ENCODE data around the gene COIL.
"Not testable (repeated sequence)": the region's sequence is repeated elsewhere in the genome, so short reads cannot be mapped to it uniquely, and the experiment has no call there.

Gene COIL

GRCh38 chr17:56978441-56979090, 17.7 kb upstream of the COIL start:
- H2AFZ ChIP-seq (ENCODE audit: low read length, unreplicated experiment) = peak overlapping the region; percentile 95
- H3K27ac ChIP-seq (ENCODE audit: low read depth, low read length) = no peak overlapping the region
- H3K4me1 ChIP-seq (ENCODE audit: control insufficient read depth, insufficient read depth, low read length, unreplicated experiment) = peaks cover 7% of the 10 kb centered on the region
- H3K79me2 ChIP-seq (ENCODE audit: control insufficient read depth, insufficient read depth, low read length, unreplicated experiment) = peaks cover 9% of the 10 kb centered on the region
- no peaks in the 10 kb centered on the region for H3K36me3 ChIP-seq (ENCODE audit: insufficient read depth, low read length)
- peak overlapping the region; percentile 90 for H3K4me3 ChIP-seq (ENCODE audit: low read depth, low read length)
- no peaks in the 10 kb centered on the region for H3K27me3 ChIP-seq (ENCODE audit: insufficient read depth, low read length)

- Histone ChIP-seq H3K4me3 (ENCODE audit: low read depth, low read length) (peak within 1 kb of the TSS; percentile 90), H3K27me3 (ENCODE audit: insufficient read depth, low read length) (no peaks in the 10 kb centered on the region), H2AFZ (ENCODE audit: low read length, unreplicated experiment) (peak within 1 kb of the TSS; percentile 95), H3K27ac (ENCODE audit: low read depth, low read length) (no peak within 1 kb of the TSS), H3K79me2 (ENCODE audit: control insufficient read depth, insufficient read depth, low read length, unreplicated experiment) (peaks cover 9% of the 10 kb centered on the region), H3K36me3 (ENCODE audit: insufficient read depth, low read length) (no peaks in the 10 kb centered on the region), H3K4me1 (ENCODE audit: control insufficient read depth, insufficient read depth, low read length, unreplicated experiment) (peaks cover 7% of the 10 kb centered on the region)
Measured at GRCh38 chr17:56977673-56978395, 17.0 kb upstream of the COIL start, which contains the start of gene SCPEP1. Gene SCPEP1, plus strand, starts transcription at chr17:56978131. Its CDS starts 29 bp downstream, at chr17:56978160.

- Histone ChIP-seq H3K27ac (ENCODE audit: low read depth, low read length) (no peak overlapping the region), H3K27me3 (ENCODE audit: insufficient read depth, low read length) (no peaks in the 10 kb centered on the region), H2AFZ (ENCODE audit: low read length, unreplicated experiment) (no peak overlapping the region), H3K4me1 (ENCODE audit: control insufficient read depth, insufficient read depth, low read length, unreplicated experiment) (peaks cover 7% of the 10 kb centered on the region), H3K4me3 (ENCODE audit: low read depth, low read length) (peak overlapping the region; percentile 90), H3K79me2 (ENCODE audit: control insufficient read depth, insufficient read depth, low read length, unreplicated experiment) (peaks cover 9% of the 10 kb centered on the region), H3K36me3 (ENCODE audit: insufficient read depth, low read length) (no peaks in the 10 kb centered on the region)
Measured at GRCh38 chr17:56976941-56977608, 16.2 kb upstream of the COIL start.

- Histone ChIP-seq H2AFZ (ENCODE audit: low read length, unreplicated experiment) (no peak overlapping the region), H3K27me3 (ENCODE audit: insufficient read depth, low read length) (no peaks in the 10 kb centered on the region), H3K79me2 (ENCODE audit: control insufficient read depth, insufficient read depth, low read length, unreplicated experiment) (peaks cover 9% of the 10 kb centered on the region), H3K27ac (ENCODE audit: low read depth, low read length) (no peak overlapping the region), H3K4me3 (ENCODE audit: low read depth, low read length) (no peak overlapping the region), H3K36me3 (ENCODE audit: insufficient read depth, low read length) (no peaks in the 10 kb centered on the region), H3K4me1 (ENCODE audit: control insufficient read depth, insufficient read depth, low read length, unreplicated experiment) (peaks cover 7% of the 10 kb centered on the region)
Measured at GRCh38 chr17:56975656-56976055, 14.8 kb upstream of the COIL start.

- Histone ChIP-seq H3K36me3 (ENCODE audit: insufficient read depth, low read length) (no peaks in the 10 kb centered on the region), H3K4me1 (ENCODE audit: control insufficient read depth, insufficient read depth, low read length, unreplicated experiment) (peaks cover 4% of the 10 kb centered on the region), H2AFZ (ENCODE audit: low read length, unreplicated experiment) (no peak overlapping the region), H3K79me2 (ENCODE audit: control insufficient read depth, insufficient read depth, low read length, unreplicated experiment) (peaks cover 9% of the 10 kb centered on the region), H3K4me3 (ENCODE audit: low read depth, low read length) (no peak overlapping the region), H3K27ac (ENCODE audit: low read depth, low read length) (no peak overlapping the region), H3K27me3 (ENCODE audit: insufficient read depth, low read length) (no peaks in the 10 kb centered on the region)
Measured at GRCh38 chr17:56974055-56974454, 13.2 kb upstream of the COIL start.

GRCh38 chr17:56973520-56973919, 12.7 kb upstream of the COIL start:
- Histone ChIP-seq H3K4me1 (ENCODE audit: control insufficient read depth, insufficient read depth, low read length, unreplicated experiment) (no peaks in the 10 kb centered on the region), H3K36me3 (ENCODE audit: insufficient read depth, low read length) (no peaks in the 10 kb centered on the region), H3K79me2 (ENCODE audit: control insufficient read depth, insufficient read depth, low read length, unreplicated experiment) (peaks cover 4% of the 10 kb centered on the region), H3K4me3 (ENCODE audit: low read depth, low read length) (no peak overlapping the region), H3K27ac (ENCODE audit: low read depth, low read length) (no peak overlapping the region), H2AFZ (ENCODE audit: low read length, unreplicated experiment) (no peak overlapping the region), H3K27me3 (ENCODE audit: insufficient read depth, low read length) (no peaks in the 10 kb centered on the region)

- Histone ChIP-seq H3K79me2 (ENCODE audit: control insufficient read depth, insufficient read depth, low read length, unreplicated experiment) (no peaks in the 10 kb centered on the region), H3K36me3 (ENCODE audit: insufficient read depth, low read length) (no peaks in the 10 kb centered on the region), H3K4me1 (ENCODE audit: control insufficient read depth, insufficient read depth, low read length, unreplicated experiment) (no peaks in the 10 kb centered on the region), H3K4me3 (ENCODE audit: low read depth, low read length) (no peak overlapping the region), H3K27me3 (ENCODE audit: insufficient read depth, low read length) (no peaks in the 10 kb centered on the region), H2AFZ (ENCODE audit: low read length, unreplicated experiment) (no peak overlapping the region), H3K27ac (ENCODE audit: low read depth, low read length) (no peak overlapping the region)
Measured at GRCh38 chr17:56972111-56972730, 11.4 kb upstream of the COIL start.

- Histone ChIP-seq H3K27ac (ENCODE audit: low read depth, low read length) (no peak overlapping the region), H2AFZ (ENCODE audit: low read length, unreplicated experiment) (no peak overlapping the region), H3K36me3 (ENCODE audit: insufficient read depth, low read length) (no peaks in the 10 kb centered on the region), H3K4me3 (ENCODE audit: low read depth, low read length) (no peak overlapping the region), H3K27me3 (ENCODE audit: insufficient read depth, low read length) (no peaks in the 10 kb centered on the region), H3K79me2 (ENCODE audit: control insufficient read depth, insufficient read depth, low read length, unreplicated experiment) (no peaks in the 10 kb centered on the region), H3K4me1 (ENCODE audit: control insufficient read depth, insufficient read depth, low read length, unreplicated experiment) (no peaks in the 10 kb centered on the region)
Measured at GRCh38 chr17:56970974-56971373, 10.1 kb upstream of the COIL start.

- Histone ChIP-seq H3K79me2 (ENCODE audit: control insufficient read depth, insufficient read depth, low read length, unreplicated experiment) (no peaks in the 10 kb centered on the region), H3K4me3 (ENCODE audit: low read depth, low read length) (no peak overlapping the region), H3K27me3 (ENCODE audit: insufficient read depth, low read length) (no peaks in the 10 kb centered on the region), H3K4me1 (ENCODE audit: control insufficient read depth, insufficient read depth, low read length, unreplicated experiment) (peaks cover under 1% of the 10 kb centered on the region), H3K27ac (ENCODE audit: low read depth, low read length) (no peak overlapping the region), H3K36me3 (ENCODE audit: insufficient read depth, low read length) (no peaks in the 10 kb centered on the region), H2AFZ (ENCODE audit: low read length, unreplicated experiment) (no peak overlapping the region)
Measured at GRCh38 chr17:56966338-56966737, 5.5 kb upstream of the COIL start.

GRCh38 chr17:56965681-56966080, 4.8 kb upstream of the COIL start:
- H3K79me2 ChIP-seq (ENCODE audit: control insufficient read depth, insufficient read depth, low read length, unreplicated experiment); H3K4me3 ChIP-seq (ENCODE audit: low read depth, low read length); H3K4me1 ChIP-seq (ENCODE audit: control insufficient read depth, insufficient read depth, low read length, unreplicated experiment); H3K36me3 ChIP-seq (ENCODE audit: insufficient read depth, low read length); H3K27ac ChIP-seq (ENCODE audit: low read depth, low read length); H2AFZ ChIP-seq (ENCODE audit: low read length, unreplicated experiment); H3K27me3 ChIP-seq (ENCODE audit: insufficient read depth, low read length): not testable (repeated sequence)

Measured in ACC112 (cell line).